AG04450 (cell line): Measurements from ENCODE around the gene LAMB3. TPM values are rescaled to one million over a fixed set of nuclear protein-coding genes. Genes with fewer than 3 reads are reported as not detected.

Experiments used
- CTCF ChIA-PET: fragments of 300-600, 350-600 bp; formaldehyde crosslinking; extraction: SDS; loops from one replicate; lab custom pipeline; 2022; ENCODE audit warnings: antibody characterized with exemption, inconsistent platforms; lab: Charles Lee
- POLR2A ChIA-PET: fragments of 350-600 bp; formaldehyde crosslinking; extraction: SDS; loops from one replicate; lab custom pipeline; 2021; ENCODE audit warnings: antibody characterized with exemption, inconsistent platforms; lab: Yijun Ruan, JAX
- DNase-seq: peaks from one replicate; pipeline ENCODE4 v3.0.0-alpha.2; 2011; ENCODE audit warnings: low read depth, low spot score
- H3K27ac ChIP-seq: one replicate; pipeline ENCODE4 v1.5.1; 2012; ENCODE audit warnings: low read depth, low read length, control low read depth
- H3K27me3 ChIP-seq: one replicate; pipeline ENCODE4 v1.6.0; 2012; ENCODE audit warnings: low read length; ENCODE audit not compliant: control insufficient read depth, insufficient read depth
- H3K4me3 ChIP-seq: 2 replicates; pipeline ENCODE4 v1.5.1; 2011; ENCODE audit warnings: mild to moderate bottlenecking, low read depth, low read length, control low read depth
- H3K9me3 ChIP-seq: 2 replicates; pipeline ENCODE4 v1.5.1; 2012; ENCODE audit warnings: low read length; ENCODE audit not compliant: control insufficient read depth, insufficient read depth
- polyA plus RNA-seq: library from polyadenylated mRNA; depleted of rRNA; stranded (reverse); fragments of >200 nt; gene quantifications from 2 replicates; pipeline ENCODE4 v1.2.3, GENCODE V29; 2011
- TF ChIP-seq, protein P1 (sequence below): IDR thresholded peaks from 2 replicates; pipeline ENCODE4 v1.5.1; 2011; ENCODE audit warnings: low read depth, low read length, control low read depth, inconsistent platforms

The LAMB3 gene
- polyA plus RNA-seq, 1 experiment = 2.6 TPM

DNA sequence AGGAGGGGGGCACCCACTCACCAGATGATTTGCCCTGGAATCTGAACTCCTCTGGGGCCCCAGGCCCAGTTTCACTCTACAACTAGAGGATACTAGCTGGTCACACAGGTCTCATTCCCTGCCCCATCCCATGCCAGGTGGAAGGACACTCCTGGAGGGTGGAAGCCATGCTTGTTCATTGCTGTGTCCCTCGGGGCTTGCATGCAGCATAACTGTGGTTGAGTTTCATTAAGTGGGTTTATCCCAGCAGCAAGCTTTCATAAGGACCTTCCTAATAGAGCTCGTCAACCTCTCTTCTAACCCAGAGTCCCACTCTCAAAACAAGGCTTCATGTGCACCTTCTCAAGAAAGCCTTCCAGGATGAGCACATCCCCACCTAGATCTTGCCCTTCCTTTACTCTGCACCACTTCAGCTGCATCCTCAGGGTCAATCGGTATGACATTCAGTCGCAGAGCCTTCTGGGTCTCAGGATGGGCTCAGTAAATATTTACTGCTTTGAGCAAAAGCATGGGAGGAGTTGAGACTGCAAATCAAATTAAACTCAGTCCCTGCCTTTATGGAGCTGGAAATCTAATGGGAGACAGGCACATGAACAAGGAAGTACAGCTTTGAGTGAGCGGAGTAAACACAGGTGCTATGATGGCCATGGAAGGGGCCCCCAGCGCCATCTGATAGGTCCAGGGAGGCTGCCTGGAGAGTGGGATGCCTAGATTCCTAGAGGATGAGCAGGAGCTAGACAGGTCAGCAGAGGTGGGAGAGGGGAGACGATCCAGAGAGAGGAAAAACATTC is 32.3 kb downstream of the LAMB3 start:
- ChIA-PET CTCF (interaction anchor here (2.4 to 3.7 kb wide), 2 partner anchors 7 to 45 kb away, joined by 11 to 15 read pairs; no protein-coding TSS in a partner anchor), POLR2A (no interaction called here)

DNA sequence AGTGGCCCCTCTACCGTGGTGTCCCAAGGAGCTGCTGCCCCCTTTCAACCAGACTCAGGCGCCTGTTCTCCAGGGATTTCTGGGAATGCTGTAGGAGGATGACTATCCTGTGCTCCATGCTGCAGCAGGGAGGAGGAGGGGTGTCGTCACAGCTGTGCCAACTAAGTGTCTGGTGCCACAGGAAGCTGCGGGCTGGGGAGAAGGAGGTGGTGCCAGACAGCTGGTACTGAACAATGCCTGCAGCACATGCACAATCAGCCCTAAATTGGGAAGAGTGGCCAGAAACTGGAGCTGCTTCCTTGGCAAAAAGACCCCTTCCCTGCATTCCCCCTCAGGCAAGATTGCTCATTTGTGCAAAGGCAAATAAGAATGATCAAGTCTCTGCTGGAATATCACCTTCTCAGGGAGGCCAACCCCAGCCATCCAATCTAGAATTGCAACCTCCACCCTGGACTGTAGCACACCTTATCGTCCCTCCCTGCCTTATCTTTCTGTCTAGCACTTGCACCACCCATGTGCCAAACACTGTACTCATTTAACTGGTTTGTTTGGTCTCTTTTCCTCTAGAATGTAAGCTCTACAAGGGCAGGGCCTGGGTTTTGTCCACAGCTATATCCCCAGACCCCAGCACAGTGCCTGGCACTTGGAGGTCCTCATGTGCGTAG is 33.3 kb downstream of the LAMB3 start:
- POLR2A ChIA-PET = no interaction called here
- Histone ChIP-seq H3K27ac (no peak overlapping the region), H3K4me3 (no peak overlapping the region), H3K27me3 (no peaks in the 10 kb centered on the region), H3K9me3 (no peaks in the 10 kb centered on the region; the same call in 1 of the 2 replicates)
- no peak for DNase-seq
- TF ChIP-seq, protein P1, sequence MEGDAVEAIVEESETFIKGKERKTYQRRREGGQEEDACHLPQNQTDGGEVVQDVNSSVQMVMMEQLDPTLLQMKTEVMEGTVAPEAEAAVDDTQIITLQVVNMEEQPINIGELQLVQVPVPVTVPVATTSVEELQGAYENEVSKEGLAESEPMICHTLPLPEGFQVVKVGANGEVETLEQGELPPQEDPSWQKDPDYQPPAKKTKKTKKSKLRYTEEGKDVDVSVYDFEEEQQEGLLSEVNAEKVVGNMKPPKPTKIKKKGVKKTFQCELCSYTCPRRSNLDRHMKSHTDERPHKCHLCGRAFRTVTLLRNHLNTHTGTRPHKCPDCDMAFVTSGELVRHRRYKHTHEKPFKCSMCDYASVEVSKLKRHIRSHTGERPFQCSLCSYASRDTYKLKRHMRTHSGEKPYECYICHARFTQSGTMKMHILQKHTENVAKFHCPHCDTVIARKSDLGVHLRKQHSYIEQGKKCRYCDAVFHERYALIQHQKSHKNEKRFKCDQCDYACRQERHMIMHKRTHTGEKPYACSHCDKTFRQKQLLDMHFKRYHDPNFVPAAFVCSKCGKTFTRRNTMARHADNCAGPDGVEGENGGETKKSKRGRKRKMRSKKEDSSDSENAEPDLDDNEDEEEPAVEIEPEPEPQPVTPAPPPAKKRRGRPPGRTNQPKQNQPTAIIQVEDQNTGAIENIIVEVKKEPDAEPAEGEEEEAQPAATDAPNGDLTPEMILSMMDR = no peak
- CTCF ChIA-PET = interaction anchor here (0.8 to 3.7 kb wide), 5 partner anchors 8 to 52 kb away, joined by 3 to 15 read pairs (median 4); no protein-coding TSS in a partner anchor

More for the DNA sequence above, 32.3 kb downstream of the LAMB3 start:
- no peaks in the 10 kb centered on the region for H3K27me3 ChIP-seq
- H3K9me3 ChIP-seq = no peaks in the 10 kb centered on the region; the same call in 1 of the 2 replicates
- DNase-seq = no peak
- no peak overlapping the region for H3K4me3 ChIP-seq
- H3K27ac ChIP-seq = no peak overlapping the region
- TF ChIP-seq, protein P1 = no peak

GRCh38 chr1:209618291-209618690 is 33.9 kb downstream of the LAMB3 start:
- TF ChIP-seq, protein P1 = no peak
- ChIA-PET CTCF (interaction anchor here (0.8 to 3.7 kb wide), 7 partner anchors 9 to 130 kb away, joined by 3 to 15 read pairs (median 4); no protein-coding TSS in a partner anchor), POLR2A (no interaction called here)
- no peak overlapping the region for H3K4me3 ChIP-seq
- DNase-seq = no peak
- no peak overlapping the region for H3K27ac ChIP-seq
- H3K27me3 ChIP-seq = no peaks in the 10 kb centered on the region
- H3K9me3 ChIP-seq = no peaks in the 10 kb centered on the region; the same call in 1 of the 2 replicates

DNA sequence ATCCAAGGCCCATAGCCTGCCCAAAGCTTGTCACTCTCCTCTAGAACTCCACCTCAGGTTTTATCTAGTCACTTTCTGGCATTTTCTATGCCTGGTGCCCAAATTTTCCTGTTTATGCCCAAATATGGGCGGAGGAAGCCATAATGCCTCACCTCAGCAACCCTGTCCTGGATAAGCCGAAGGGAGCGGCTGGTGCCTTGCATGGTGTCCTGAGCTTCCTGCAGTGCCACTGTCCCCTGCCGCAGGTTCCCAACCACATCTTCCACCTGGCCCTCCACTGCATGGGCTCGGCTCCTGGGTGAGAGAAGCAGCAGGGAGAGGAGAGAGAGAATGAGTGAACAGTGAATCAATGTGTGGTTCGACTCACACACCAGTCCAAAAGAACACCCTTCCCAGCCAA is 34.5 kb downstream of the LAMB3 start:
- Histone ChIP-seq H3K27me3 (no peaks in the 10 kb centered on the region), H3K4me3 (no peak overlapping the region), H3K9me3 (no peaks in the 10 kb centered on the region; the same call in 1 of the 2 replicates), H3K27ac (no peak overlapping the region)
- ChIA-PET POLR2A (no interaction called here), CTCF (interaction anchor here (0.8 to 3.7 kb wide), 5 partner anchors 10 to 130 kb away, joined by 3 to 15 read pairs (median 5); no protein-coding TSS in a partner anchor)
- DNase-seq = no peak
- TF ChIP-seq, protein P1 = no peak
